Measurements from ENCODE around the gene PKN3.

The PKN3 gene

DNA sequence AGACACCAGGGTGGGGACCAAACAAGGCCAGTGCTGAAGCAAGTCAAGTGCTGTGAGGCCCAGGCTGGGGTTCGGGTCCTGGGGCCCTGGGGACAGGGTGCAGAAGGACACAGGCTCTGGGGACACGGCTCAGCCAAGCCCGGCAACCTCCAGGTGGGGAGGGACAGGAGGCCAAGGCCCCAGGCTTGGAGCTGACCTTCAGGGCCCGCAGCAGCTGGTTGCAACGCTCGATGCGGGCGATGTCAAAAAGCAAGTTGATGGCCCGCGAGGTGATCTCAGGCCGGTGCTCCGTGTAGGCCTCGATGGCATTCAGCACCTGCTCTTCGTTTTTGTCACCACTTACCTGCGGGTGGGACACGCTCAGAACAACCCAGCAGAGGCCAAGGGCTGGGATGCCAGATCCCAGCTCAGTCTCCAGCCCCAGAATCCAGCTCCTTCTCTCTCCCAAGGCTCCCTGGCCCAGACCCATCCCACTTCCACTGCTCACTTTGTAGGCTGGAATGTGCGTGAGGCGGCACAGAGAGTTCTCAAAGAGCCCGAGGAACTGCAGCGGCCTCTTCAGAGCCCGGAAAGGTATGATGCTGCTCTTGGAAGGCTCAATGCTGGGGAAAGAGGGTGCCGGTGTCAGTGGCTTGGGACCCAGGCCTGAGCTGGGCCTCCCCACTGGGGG, 48.8 kb downstream of the PKN3 start:
- no peak for DNase-seq

DNA sequence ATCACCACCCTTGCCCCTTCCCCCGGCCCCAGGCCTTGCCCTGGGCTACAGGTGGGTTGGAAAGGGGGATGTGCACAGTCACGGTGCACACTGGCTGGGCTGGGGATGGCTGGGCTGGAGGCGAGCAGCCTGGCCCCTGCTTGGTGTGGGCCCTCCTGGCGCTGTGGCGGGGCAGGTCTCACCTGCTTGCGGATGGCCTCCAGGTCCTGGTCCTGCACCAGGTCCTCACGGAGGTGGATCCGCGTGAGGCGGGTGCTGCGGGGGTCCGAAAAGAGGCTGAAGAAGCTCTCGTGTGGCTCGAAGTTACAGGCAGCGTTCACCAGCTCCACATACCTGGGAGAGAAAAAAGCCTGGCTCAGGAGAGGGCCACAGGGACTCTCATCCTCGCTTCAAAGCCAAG, 51.3 kb downstream of the PKN3 start:
- DNase-seq: no peak

DNA sequence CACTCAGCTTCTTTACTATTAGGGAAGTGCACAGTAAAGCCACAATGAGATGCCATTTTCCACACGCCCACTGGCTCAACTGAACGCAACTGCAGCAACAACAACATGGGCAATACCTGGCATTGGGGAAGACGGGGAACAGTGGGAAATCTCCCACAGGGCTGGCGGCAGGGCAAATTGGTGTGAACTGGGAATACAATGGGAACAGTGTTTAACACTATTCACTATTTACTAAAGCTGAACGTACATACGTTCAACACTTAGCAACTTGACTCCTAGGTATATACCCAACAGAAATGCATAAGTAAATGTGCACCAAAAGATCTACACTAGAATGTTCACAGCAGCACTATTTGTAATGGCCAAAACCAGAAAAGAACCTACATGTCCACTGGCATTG, 55.3 kb downstream of the PKN3 start:
- no peak for DNase-seq

DNA sequence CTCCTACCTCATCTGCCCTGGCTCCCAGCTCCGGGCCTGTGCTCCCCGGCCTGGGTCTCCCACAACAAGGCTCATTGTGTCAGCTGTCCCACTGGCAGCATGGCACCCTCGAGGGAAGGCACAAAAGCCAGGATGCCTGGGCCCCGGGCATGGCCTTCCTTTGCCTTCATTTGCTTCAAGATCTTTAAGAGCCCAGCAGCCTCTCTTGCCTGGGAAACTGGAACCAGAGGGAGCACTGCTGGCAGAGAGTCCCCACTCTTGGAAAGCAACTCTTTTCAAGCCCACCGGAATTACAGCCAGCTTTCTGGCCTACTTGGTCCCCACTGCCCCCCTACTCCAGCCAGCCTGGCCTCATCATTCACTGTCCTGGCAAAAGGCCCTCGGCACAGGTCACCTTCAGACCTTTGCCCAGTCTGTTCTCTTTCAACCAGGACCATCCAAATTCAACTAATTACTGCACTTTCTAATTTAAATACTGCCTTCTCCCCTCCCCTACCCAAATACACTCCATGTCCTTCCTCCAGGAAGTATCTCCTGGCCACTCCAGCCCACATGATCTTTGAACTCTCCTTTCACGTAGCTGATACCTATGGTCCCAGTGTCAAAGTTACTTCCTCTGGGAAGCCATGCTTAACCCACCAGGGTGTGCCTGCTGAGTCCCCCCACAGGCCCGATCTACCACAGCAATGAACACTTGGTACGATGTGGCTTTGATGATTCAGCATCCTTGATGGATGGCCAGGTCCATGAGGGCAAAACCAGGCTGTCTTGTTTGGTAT, 60.6 kb downstream of the PKN3 start:
- no peak for DNase-seq

DNA sequence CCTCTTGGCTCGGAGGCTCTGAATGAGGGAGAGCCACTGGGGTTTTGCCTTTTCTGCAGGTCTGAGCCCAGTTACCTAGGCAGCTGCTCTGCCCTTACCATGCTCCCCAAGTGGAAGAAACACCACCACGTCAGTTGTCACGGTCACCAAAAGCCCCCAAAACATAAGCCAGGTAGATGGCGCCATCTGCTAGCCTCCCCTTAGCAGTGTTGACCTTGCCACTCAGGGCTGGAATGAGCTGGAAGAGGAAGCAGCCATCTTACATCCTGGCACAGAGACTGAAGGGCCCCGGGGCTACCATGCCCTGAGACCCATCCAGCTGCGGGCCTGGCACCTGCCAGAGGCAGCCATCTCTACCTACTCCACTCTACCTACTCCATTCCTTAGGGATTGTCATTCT, 62.1 kb downstream of the PKN3 start:
- no peak for DNase-seq

DNA sequence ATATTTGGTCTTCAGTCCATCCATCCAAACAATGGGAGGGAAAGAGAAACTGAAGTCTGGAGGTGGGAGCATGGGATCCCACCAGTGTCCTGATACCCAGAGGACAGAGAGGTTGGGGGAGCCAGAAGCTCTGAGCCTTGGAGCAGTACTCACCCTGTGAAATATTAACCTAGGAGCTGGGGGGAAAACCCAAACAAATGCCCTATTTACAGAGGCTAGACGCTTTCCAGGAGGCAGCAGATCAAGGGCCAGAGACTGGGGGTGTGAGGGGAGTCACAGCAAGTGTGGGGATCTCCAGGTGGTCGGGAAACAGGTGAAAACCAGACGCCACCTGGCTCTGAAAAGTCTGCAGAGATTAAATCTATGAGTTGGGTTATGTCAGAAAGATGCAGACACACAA, 63.2 kb downstream of the PKN3 start:
- DNase-seq: no peak

DNA sequence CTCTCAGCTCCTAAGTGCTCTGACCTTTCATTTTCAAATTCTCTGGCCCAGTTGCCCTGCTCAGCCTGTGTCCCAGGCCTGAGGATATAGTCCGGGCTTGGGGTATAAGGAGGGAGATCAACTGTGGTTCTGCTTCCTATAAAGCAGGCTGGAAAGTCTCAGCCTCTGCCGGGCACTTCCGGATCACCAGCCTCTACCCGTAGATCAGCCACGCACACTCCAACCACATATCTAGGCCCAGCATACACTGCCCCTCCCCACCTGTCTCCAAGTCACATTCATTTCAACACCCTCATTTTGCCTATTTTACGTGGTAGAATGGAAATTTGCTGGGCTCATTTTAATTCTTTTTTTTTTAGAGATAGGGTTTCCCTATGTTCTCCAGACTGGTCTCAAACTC, 66.3 kb downstream of the PKN3 start:
- no peak for DNase-seq

All from GOT3 (cell line).